PFSK-1 (cell line): Measurements from ENCODE around the gene SDK1.

ENCODE experiments used
- POLR2AphosphoS5 ChIP-seq: IDR thresholded peaks from 2 replicates; pipeline ENCODE4 v1.6.1; 2012; ENCODE audit warnings: low read depth, mild to moderate bottlenecking, control low read depth, low read length, moderate library complexity
- TAF1 ChIP-seq: IDR thresholded peaks from 2 replicates; pipeline ENCODE4 v1.6.1; 2012; ENCODE audit warnings: low read length, control low read depth, borderline replicate concordance; ENCODE audit not compliant: insufficient read depth

GRCh38 chr7:3780016-3780415 is 479.0 kb downstream of the SDK1 start:
- TF ChIP-seq TAF1 (no peak), POLR2AphosphoS5 (no peak)
